Neuronal stem cell (in vitro differentiated cells): ENCODE data around the gene HDAC6.

Experiments used
- DNase-seq: peaks from one replicate; pipeline ENCODE4 v3.0.0-alpha.2; 2013; ENCODE audit warnings: low spot score
- H2AFZ ChIP-seq: one replicate; pipeline ENCODE4 v1.6.1; 2013; ENCODE audit warnings: mild to moderate bottlenecking, low read length, inconsistent platforms
- H2AK5ac ChIP-seq: 2 replicates; pipeline ENCODE4 v1.6.1; 2013; ENCODE audit warnings: low read depth, mild to moderate bottlenecking, inconsistent platforms, low read length, moderate library complexity, mixed read lengths
- H2BK120ac ChIP-seq: 2 replicates; pipeline ENCODE4 v1.6.1; 2013; ENCODE audit warnings: low read depth, mild to moderate bottlenecking, inconsistent platforms, low read length, moderate library complexity, mixed read lengths
- H2BK12ac ChIP-seq: one replicate; pipeline ENCODE4 v1.6.1; 2013; ENCODE audit warnings: low read length, inconsistent platforms
- H2BK15ac ChIP-seq: 2 replicates; pipeline ENCODE4 v1.6.1; 2013; ENCODE audit warnings: mild to moderate bottlenecking, low read length, inconsistent platforms, mixed read lengths
- H2BK5ac ChIP-seq: one replicate; pipeline ENCODE4 v1.6.1; 2013; ENCODE audit warnings: inconsistent platforms, mild to moderate bottlenecking, low read length, moderate library complexity
- H3K14ac ChIP-seq: one replicate; pipeline ENCODE4 v1.6.1; 2013; ENCODE audit warnings: low read length, inconsistent platforms
- H3K18ac ChIP-seq: 2 replicates; pipeline ENCODE4 v1.6.1; 2013; ENCODE audit warnings: low read length, inconsistent platforms
- H3K23ac ChIP-seq: 2 replicates; pipeline ENCODE4 v1.6.1; 2013; ENCODE audit warnings: low read depth, mild to moderate bottlenecking, mixed read lengths, low read length, inconsistent platforms; ENCODE audit not compliant: poor library complexity
- H3K27ac ChIP-seq: replicated peaks from 3 replicates; pipeline ENCODE4 v1.5.1; 2013; ENCODE audit warnings: low read length, inconsistent platforms
- H3K27me3 ChIP-seq, 3 experiments: 2 replicates each; pipeline ENCODE4 v1.6.1; 2013; ENCODE audit warnings: low read length in 3 of 3, mild to moderate bottlenecking in 2 of 3, inconsistent platforms in 1 of 3, low read depth in 1 of 3, mixed read lengths in 1 of 3, moderate library complexity in 1 of 3; ENCODE audit not compliant: control insufficient read depth in 3 of 3, insufficient read depth in 3 of 3
- H3K36me3 ChIP-seq, 2 donors: replicated peaks in 1 of 2; 2 replicates each; pipeline ENCODE4 v1.6.1; 2013; ENCODE audit warnings: low read length in 2 of 2; ENCODE audit not compliant: control insufficient read depth in 2 of 2, insufficient read depth in 2 of 2
- H3K4ac ChIP-seq: 2 replicates; pipeline ENCODE4 v1.6.1; 2013; ENCODE audit warnings: inconsistent platforms, mild to moderate bottlenecking, low read length, moderate library complexity
- H3K4me1 ChIP-seq, 2 donors: 1 replicate in 1 of 2; 2 replicates in 1 of 2; pipeline ENCODE4 v1.6.1; 2013; ENCODE audit warnings: low read length in 2 of 2, low read depth in 1 of 2; ENCODE audit not compliant: control insufficient read depth in 2 of 2, insufficient read depth in 1 of 2
- H3K4me2 ChIP-seq: one replicate; pipeline ENCODE4 v1.6.1; 2013; ENCODE audit warnings: mild to moderate bottlenecking, low read length, inconsistent platforms; ENCODE audit not compliant: insufficient read depth, poor library complexity, severe bottlenecking
- H3K4me3 ChIP-seq, 2 donors: 2 replicates each; pipeline ENCODE4 v1.5.1; 2013; ENCODE audit warnings: low read length in 2 of 2, mild to moderate bottlenecking in 2 of 2, inconsistent platforms in 1 of 2, moderate library complexity in 1 of 2
- H3K79me1 ChIP-seq: one replicate; pipeline ENCODE4 v1.6.1; 2013; ENCODE audit warnings: low read depth, mild to moderate bottlenecking, inconsistent platforms, low read length, moderate library complexity
- H3K9ac ChIP-seq: one replicate; pipeline ENCODE4 v1.6.1; 2013; ENCODE audit warnings: mild to moderate bottlenecking, low read depth, low read length, inconsistent platforms; ENCODE audit not compliant: poor library complexity
- H3K9me3 ChIP-seq, 2 donors: replicated peaks in 1 of 2; 2 replicates each; pipeline versions ENCODE3 to v1.6.1; 2013; ENCODE audit warnings: low read length in 2 of 2, mild to moderate bottlenecking in 2 of 2, inconsistent platforms in 1 of 2, low read depth in 1 of 2, mixed read lengths in 1 of 2, moderate library complexity in 1 of 2; ENCODE audit not compliant: control insufficient read depth in 2 of 2, insufficient read depth in 1 of 2
- H4K8ac ChIP-seq: one replicate; pipeline ENCODE4 v1.6.1; 2013; ENCODE audit warnings: low read depth, mild to moderate bottlenecking, inconsistent platforms, low read length, moderate library complexity
- H4K91ac ChIP-seq: one replicate; pipeline ENCODE4 v1.6.1; 2013; ENCODE audit warnings: low read length, low read depth, mild to moderate bottlenecking, inconsistent platforms; ENCODE audit not compliant: poor library complexity
- WGBS, 2 donors: extraction: QIAGEN DNeasy Blood & Tissue Kit; methylation state at CpG; one replicate each; pipeline ENCODE4 v1.1.7; 2013; ENCODE audit warnings: missing lambda C conversion rate in 2 of 2, mixed read lengths in 1 of 2; ENCODE audit not compliant: insufficient read length in 2 of 2, insufficient replicate concordance in 1 of 2; ENCODE audit errors: extremely low coverage in 2 of 2; 5-methylcytosine and 5-hydroxymethylcytosine counted together

The HDAC6 gene

GRCh38 chrX:48793935-48794334 lies 7.9 kb upstream of the HDAC6 start:
- H3K4me2 ChIP-seq, result no peak overlapping the region
- no peak overlapping the region for H2AK5ac ChIP-seq
- no peak overlapping the region for H2BK15ac ChIP-seq
- no peak overlapping the region for H3K4ac ChIP-seq
- no peak overlapping the region for H2AFZ ChIP-seq
- H3K4me3 ChIP-seq, result no peak overlapping the region
- no peak overlapping the region for H4K8ac ChIP-seq
- H3K23ac ChIP-seq, result no peak overlapping the region
- H3K4me1 ChIP-seq, result peaks cover 2 to 8% of the 10 kb centered on the region in 2 donors
- no CpG with 5 or more reads among the region's 4 CpGs for WGBS, 2 donors
- H3K36me3 ChIP-seq, result no peaks in the 10 kb centered on the region
- H2BK12ac ChIP-seq, result no peak overlapping the region
- no peak overlapping the region for H3K9ac ChIP-seq
- no peak overlapping the region for H4K91ac ChIP-seq
- H3K9me3 ChIP-seq, result no peaks in the 10 kb centered on the region
- H3K18ac ChIP-seq, result no peak overlapping the region
- H3K14ac ChIP-seq, result no peak overlapping the region
- H2BK5ac ChIP-seq, result no peak overlapping the region
- DNase-seq, result no peak
- no peak overlapping the region for H3K27ac ChIP-seq
- H3K27me3 ChIP-seq, result no peaks in the 10 kb centered on the region
- H3K79me1 ChIP-seq, result no peaks in the 10 kb centered on the region
- no peak overlapping the region for H2BK120ac ChIP-seq

GRCh38 chrX:48794340-48794910 lies 7.4 kb upstream of the HDAC6 start:
- no peak overlapping the region for H3K4ac ChIP-seq
- H3K9ac ChIP-seq, result no peak overlapping the region
- no peaks in the 10 kb centered on the region for H3K79me1 ChIP-seq
- no CpG with 5 or more reads among the region's 12 CpGs for WGBS, 2 donors
- no peak overlapping the region for H2BK15ac ChIP-seq
- H3K4me3 ChIP-seq, result no peak overlapping the region
- no peak overlapping the region for H2AFZ ChIP-seq
- no peak overlapping the region for H3K18ac ChIP-seq
- DNase-seq, result no peak
- no peak overlapping the region for H3K14ac ChIP-seq
- no peaks in the 10 kb centered on the region for H3K27me3 ChIP-seq
- H4K91ac ChIP-seq, result no peak overlapping the region
- no peaks in the 10 kb centered on the region for H3K9me3 ChIP-seq
- H2BK12ac ChIP-seq, result no peak overlapping the region
- H2BK5ac ChIP-seq, result no peak overlapping the region
- H4K8ac ChIP-seq, result no peak overlapping the region
- no peak overlapping the region for H3K27ac ChIP-seq
- no peak overlapping the region for H2BK120ac ChIP-seq
- H3K4me2 ChIP-seq, result no peak overlapping the region
- H3K4me1 ChIP-seq, result peaks cover 2 to 8% of the 10 kb centered on the region in 2 donors
- no peak overlapping the region for H3K23ac ChIP-seq
- H3K36me3 ChIP-seq, result no peaks in the 10 kb centered on the region
- H2AK5ac ChIP-seq, result no peak overlapping the region

- Histone ChIP-seq H3K79me1 (no peaks in the 10 kb centered on the region), H3K36me3 (no peaks in the 10 kb centered on the region), H3K4ac (no peak overlapping the region), H3K14ac (no peak overlapping the region), H3K23ac (no peak overlapping the region), H3K4me1 (peaks cover 2 to 8% of the 10 kb centered on the region in 2 donors), H3K27me3 (no peaks in the 10 kb centered on the region), H2AFZ (no peak overlapping the region), H3K4me3 (no peak overlapping the region), H4K91ac (no peak overlapping the region), H4K8ac (no peak overlapping the region), H2BK5ac (no peak overlapping the region), H2BK120ac (no peak overlapping the region), H3K9ac (no peak overlapping the region), H2BK15ac (no peak overlapping the region), H2AK5ac (peak overlapping the region; percentile 21), H3K4me2 (no peak overlapping the region), H3K9me3 (no peaks in the 10 kb centered on the region), H3K18ac (no peak overlapping the region), H2BK12ac (no peak overlapping the region), H3K27ac (no peak overlapping the region)
- DNase-seq, result no peak
- WGBS, 2 donors, result no CpG with 5 or more reads among the region's 8 CpGs
Measured at GRCh38 chrX:48794911-48795515, 6.9 kb upstream of the HDAC6 start.

GRCh38 chrX:48798318-48798717 lies 3.5 kb upstream of the HDAC6 start:
- Histone ChIP-seq H2AFZ (no peak overlapping the region), H2BK12ac (no peak overlapping the region), H3K9ac (no peak overlapping the region), H3K18ac (no peak overlapping the region), H2BK15ac (no peak overlapping the region), H3K4me2 (no peak overlapping the region), H3K27me3 (no peaks in the 10 kb centered on the region), H3K4me1 (peaks cover 7 to 10% of the 10 kb centered on the region in 2 donors), H4K8ac (no peak overlapping the region), H3K27ac (no peak overlapping the region), H4K91ac (no peak overlapping the region), H3K4ac (no peak overlapping the region), H3K79me1 (no peaks in the 10 kb centered on the region), H3K14ac (no peak overlapping the region), H2BK5ac (no peak overlapping the region), H3K4me3 (no peak overlapping the region), H3K9me3 (no peaks in the 10 kb centered on the region), H2AK5ac (no peak overlapping the region), H3K23ac (no peak overlapping the region), H2BK120ac (no peak overlapping the region), H3K36me3 (peaks cover 0 to 4% of the 10 kb centered on the region in 2 donors)
- no CpG with 5 or more reads among the region's 2 CpGs for WGBS, 2 donors
- DNase-seq, result no peak
